ENCODE results near the gene SRC.
"Not testable (repeated sequence)": the region's sequence is repeated elsewhere in the genome, so short reads cannot be mapped to it uniquely, and the experiment has no call there.

- TF ChIP-seq POLR2A (IDR thresholded peaks at IDR 0.05); CTCF (IDR thresholded peaks at IDR 0.05 in 4 of 5, conservative IDR thresholded peaks at IDR 0.05 in 1 of 5): not testable (repeated sequence)
Observed at GRCh38 chr20:37371845-37372244, 25.9 kb downstream of the SRC start.

Data from gastrocnemius medialis (tissue), 4 donors.